HT-29 (cell line): ENCODE data around the gene PAX2. TPM values are rescaled to one million over a fixed set of nuclear protein-coding genes. Genes with fewer than 3 reads are reported as not detected.

ENCODE experiments used
- DNase-seq: peaks from one replicate; pipeline ENCODE4 v3.0.0-alpha.2; 2015; ENCODE audit warnings: low spot score
- total RNA-seq: library from RNA; depleted of rRNA; stranded (reverse); fragments of >200 nt; shearing (Covaris generic); gene quantifications from 2 replicates; pipeline ENCODE4 v1.2.3, GENCODE V29; 2014

The PAX2 gene
- total RNA-seq, 1 experiment from 2014 or later, result not detected

- no peak for DNase-seq
Measured at GRCh38 chr10:100788002-100788903, 42.9 kb downstream of the PAX2 start.

GRCh38 chr10:100790761-100791208 lies 45.4 kb downstream of the PAX2 start:
- no peak for DNase-seq

DNA sequence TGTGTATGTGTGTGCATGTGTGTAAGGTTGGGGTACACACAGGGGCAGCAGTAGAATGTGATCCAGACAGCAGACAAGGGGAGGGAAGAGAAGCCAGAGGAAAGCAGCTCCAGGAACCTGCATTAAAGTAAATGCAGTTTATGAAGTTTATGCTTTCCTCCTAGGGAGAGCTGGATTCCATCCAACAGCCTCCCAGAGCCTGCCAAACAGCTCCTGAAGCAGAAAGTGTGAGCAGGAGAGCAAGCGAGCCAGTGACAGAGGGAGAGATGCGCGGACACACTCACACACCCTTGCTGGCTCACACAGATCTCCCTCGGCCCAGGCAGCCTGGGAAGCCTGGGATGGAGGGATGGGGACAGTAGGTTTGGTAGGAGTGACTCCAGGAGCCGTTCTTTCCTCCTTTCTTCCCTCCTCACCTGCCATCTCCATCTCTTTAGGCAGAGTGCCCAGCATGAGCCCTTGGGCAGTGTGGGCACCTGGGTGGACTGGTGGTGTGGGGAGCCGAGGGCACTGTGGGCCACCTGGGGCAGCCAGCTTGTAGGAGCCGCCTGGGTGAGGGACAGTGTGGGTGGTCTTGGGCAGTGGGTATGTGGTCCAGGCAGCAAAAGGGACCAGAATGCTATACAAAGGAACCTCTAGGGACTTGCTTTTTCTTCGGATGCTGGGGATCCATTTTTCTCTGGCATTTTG lies 46.1 kb downstream of the PAX2 start:
- DNase-seq, result no peak

DNA sequence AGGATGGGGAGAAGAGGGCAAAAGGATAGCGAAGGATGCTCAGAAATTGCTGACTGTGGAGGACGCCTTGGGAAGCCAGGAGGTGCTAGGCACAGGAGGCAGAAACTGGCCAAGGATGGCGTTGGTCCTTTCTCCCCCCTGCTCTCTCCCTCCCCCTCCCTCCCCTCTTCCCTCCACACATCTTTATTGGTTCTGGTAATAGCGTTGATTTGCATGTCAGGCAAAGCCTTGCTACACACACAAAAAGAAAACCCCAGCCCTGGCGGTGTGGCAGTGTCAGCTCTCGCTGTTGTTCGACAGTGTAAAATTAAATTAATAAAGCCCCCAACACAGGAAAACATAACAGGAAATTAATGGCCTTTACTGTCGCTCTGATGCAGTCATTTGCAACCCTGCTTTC lies 47.2 kb downstream of the PAX2 start:
- no peak for DNase-seq

DNA sequence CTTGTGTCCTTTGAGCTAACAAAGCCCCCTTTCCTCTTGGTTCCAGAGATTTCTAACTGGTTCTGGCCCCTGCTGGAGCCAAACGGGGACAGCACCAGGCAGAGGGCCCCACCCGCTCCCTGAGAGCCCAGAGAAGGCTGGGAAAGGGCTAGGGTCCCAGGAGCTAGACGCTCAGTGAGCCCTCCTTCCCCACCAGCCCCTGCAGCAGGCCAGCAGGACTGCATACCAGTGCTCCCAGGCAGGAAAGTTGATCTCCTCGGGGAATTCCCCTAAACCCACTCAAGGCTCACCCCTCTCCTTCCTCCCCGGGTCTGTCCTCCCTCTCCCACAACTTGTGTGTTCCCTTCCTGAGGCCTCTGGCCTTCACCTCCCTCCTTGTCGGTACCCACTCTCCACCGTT lies 47.7 kb downstream of the PAX2 start:
- DNase-seq, result no peak

GRCh38 chr10:100799881-100800280 lies 54.5 kb downstream of the PAX2 start:
- DNase-seq, result no peak

GRCh38 chr10:100800931-100801330 lies 55.5 kb downstream of the PAX2 start:
- DNase-seq, result no peak

- no peak for DNase-seq
Measured at GRCh38 chr10:100802196-100802595, 56.8 kb downstream of the PAX2 start.

GRCh38 chr10:100802607-100803006 lies 57.2 kb downstream of the PAX2 start:
- no peak for DNase-seq

DNA sequence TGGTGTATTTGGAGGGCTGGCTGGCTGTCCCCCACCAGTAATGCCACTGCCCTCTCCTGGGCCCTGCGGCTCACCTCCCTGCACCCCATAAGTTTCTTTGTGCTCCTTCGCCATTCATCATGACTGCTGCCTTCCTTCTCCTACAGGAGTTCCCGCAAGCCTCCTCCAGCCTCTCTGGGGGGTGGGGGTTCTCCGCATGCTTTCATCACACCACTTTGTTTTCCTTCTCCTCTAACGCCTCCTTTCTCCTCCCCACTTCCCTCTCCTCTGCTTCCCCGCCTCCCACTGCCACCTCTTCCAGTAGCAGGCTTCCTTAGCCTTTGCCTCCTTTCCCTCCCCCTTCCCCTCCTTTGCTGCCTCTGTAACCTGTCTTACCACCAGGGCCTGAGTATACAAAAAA lies 58.1 kb downstream of the PAX2 start:
- no peak for DNase-seq

DNA sequence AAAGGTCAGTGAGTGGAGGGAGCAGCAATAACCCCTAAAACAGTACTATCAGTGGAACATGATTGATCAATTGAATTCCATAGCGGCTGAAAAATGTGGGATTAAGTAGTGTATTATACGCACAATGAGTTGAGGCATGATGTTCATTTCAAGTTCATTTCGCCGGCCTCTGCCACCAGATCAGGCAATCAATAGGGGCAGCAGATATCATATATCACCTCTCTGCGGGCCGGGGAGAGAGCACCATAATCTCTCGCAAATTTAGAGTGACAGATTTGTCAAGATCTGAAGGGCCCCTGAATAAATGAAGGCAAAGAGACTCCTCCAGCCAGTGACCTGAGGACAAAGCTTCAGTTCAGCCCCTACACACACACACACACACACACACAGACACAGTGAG lies 58.5 kb downstream of the PAX2 start:
- no peak for DNase-seq

DNA sequence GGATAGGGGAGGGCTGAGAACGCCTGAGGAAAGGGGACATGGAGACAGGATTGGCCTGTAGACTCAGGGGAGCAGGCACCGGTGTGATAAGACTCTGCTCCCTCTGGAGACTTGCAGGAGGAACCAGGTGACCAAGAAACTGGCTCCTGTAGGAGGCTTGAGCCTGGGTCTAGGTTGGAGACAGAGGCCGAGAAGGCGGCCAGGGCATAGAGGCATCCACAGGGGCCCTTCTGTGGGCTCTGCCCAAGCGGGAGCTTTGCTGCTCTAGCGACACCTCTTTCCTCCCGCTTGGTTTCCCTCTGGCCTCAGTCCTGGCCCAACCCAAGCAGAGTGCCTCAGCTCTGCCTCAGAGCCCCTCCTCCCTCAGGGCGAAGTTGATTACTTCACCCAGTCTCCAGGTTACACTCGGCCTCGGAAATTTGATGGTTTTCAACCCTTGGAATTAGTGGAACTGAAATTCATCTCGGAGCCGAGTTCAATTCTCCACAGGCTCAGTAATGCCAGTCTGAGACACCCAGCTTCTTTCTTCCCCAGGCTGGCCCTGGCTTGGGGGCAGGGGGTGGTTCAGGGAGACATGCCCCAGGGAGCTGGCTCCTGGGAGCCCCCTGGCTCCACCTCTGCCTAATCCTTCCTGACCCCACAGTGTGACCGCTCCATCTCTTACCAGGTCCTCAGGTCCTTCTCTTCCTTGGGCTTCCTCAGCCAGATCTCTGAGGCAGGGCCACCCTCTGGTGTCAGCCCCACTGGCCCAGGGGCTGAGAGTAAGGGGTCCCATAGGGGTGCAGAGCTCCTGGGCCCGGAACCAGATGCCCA lies 60.4 kb downstream of the PAX2 start:
- DNase-seq, result no peak

DNA sequence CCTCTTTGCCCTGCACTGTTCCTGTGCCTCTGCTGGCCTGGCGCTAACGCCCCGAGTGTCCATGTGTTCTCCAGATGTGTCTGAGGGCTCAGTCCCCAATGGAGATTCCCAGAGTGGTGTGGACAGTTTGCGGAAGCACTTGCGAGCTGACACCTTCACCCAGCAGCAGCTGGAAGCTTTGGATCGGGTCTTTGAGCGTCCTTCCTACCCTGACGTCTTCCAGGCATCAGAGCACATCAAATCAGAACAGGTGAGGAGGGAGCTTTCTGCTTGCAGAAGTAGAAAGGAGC lies 60.9 kb downstream of the PAX2 start:
- no peak for DNase-seq

- no peak for DNase-seq
Measured at GRCh38 chr10:100807241-100807951, 62.0 kb downstream of the PAX2 start.

GRCh38 chr10:100808876-100809275 lies 63.5 kb downstream of the PAX2 start:
- DNase-seq, result no peak

DNA sequence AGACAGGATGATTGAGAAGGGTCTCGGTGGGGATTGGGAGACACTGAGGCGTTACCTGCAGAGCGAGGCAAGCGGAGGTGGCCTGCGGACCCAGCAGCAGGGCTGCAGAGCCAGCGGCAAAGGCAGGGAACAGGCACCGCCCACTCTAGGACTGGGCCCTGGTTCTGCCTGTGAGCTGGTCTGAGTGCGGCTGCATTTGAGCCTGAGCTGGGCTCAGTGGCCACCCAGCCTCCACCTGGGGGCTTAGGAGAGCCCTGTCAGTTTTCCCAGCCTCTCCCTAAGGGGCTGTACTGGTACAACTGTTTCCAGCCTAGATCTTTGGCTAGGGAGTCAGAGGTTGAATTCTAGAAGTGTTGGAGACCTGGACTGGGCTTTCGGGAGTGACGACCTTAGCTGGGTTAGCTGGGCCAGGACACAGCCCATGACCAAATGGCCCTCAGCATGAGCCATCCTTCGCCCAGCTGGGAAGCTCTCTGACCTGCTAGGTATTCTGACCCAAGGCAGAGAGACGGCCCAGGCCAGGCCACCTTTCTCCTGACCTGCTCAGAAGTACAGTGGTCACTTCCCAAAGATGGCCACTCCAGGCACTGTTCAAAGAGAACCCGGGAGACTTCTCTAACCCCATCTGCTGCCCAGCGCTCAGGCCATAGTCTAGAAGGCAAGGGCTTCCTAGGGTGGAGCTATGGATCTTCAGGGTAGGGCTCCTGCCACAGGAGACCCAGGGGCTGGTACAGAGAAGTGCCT lies 64.9 kb downstream of the PAX2 start:
- no peak for DNase-seq

GRCh38 chr10:100810835-100811116 lies 65.4 kb downstream of the PAX2 start:
- no peak for DNase-seq

GRCh38 chr10:100811261-100811660 lies 65.9 kb downstream of the PAX2 start:
- no peak for DNase-seq

DNA sequence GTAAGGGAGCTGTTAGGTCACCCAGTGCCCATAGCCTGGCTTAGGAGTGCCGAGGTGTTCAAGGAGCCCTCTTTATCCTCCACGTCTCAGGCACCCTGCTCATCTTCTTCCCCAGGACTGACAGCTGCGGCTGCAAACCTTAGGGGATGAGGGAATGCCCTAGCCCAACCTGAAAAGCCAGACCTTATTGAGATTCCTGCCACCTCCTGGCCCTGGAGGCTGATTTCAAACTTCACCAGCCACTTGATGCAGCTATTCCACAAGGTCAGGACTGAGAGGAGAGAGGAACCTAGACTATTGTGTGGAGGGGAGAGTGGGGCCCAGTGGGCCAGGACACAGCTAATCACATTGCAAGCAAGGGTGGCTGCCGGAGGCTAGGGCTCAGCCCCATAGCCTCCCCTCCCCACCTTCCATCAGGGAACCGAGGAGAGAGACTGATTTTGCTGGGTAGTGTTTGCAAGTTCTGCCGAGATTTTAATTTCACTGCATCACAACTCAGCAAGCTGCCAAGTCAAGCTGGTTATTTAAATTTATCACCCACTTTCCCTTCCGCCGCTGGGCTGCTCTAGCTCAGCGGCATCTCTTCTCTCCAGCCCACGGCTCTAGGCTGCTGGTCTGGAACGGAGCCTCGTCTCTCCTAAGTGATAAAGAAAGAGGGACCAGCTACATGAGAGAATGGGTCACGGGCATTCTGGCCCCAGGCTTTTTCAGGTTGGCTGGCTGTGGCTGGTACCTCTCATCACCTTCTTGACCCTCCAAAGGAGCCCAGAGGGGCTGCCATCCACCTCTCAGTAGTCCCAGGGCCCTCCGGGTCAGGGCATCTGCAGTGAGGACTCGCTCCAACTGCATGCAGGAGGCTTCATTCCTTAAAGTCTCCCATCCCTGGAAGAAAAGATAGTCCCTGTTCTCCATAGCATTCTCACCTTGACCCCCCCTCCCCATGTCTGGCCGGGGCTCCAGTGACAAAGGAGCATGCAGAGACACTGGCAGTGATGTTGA lies 66.7 kb downstream of the PAX2 start:
- DNase-seq, result no peak

DNA sequence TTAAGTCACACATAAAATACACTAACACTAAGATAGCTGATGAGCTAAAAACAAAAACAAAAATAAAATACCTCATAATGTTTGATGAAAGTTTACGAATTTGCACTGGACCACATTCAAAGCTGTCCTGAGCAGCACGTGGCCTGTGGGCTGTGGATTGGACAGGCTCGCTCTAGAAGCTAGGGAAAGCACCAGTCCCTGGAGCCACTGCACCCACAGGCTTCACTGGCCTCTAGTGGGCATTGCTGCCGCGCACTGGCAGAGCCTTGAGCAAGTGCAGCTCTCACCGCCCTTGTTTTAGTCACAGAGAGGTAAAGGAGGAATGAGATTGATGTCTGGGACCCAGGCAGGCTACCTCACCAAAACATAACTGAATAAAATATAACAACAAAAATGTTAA lies 67.6 kb downstream of the PAX2 start:
- DNase-seq, result peak; percentile 31
